NCI-H748 (cell line): ENCODE data around the gene UBQLN3.

Source experiments
- DNase-seq: peaks from one replicate; lab custom pipeline; 2025; ENCODE audit not compliant: unreplicated experiment; lab: John Stamatoyannopoulos, UW

Gene UBQLN3

DNA sequence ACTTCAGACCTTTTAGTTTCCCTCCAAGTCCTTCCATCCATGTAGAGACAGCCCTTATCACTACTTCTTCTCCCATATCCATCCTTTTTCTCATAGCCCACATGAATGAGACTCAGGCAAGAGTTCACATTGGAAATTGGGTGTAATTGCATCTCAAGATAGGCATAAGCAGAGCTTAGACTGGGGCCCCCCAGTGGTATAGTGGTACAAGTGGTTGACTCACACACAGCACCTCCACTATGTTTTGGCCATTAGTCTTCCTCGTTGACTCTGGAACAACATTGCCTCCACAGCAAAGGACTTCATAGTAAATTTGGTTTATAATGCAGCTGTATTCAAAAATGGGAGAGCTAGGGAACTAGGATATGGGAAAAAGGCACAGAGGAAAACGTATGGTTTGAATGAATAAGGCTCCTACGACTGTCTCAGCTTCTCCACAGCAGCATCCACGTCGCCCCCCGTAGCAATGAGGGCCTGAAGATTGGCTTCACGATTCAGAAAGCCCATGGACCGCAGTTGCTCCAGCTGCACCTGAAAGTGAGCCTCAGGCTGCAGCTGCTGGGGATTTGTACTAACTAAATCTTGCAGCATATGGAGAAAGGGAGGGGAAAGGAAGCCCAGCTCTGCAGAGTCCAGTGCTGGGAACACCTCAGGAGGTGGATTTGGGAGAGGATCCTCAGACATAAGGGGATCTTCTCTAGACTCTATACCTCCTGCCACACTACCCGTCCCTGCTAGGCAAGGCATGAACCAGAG is 2.4 kb downstream of the UBQLN3 start:
- no peak for DNase-seq

GRCh38 chr11:5505363-5506048 is 4.3 kb downstream of the UBQLN3 start:
- no peak for DNase-seq

DNA sequence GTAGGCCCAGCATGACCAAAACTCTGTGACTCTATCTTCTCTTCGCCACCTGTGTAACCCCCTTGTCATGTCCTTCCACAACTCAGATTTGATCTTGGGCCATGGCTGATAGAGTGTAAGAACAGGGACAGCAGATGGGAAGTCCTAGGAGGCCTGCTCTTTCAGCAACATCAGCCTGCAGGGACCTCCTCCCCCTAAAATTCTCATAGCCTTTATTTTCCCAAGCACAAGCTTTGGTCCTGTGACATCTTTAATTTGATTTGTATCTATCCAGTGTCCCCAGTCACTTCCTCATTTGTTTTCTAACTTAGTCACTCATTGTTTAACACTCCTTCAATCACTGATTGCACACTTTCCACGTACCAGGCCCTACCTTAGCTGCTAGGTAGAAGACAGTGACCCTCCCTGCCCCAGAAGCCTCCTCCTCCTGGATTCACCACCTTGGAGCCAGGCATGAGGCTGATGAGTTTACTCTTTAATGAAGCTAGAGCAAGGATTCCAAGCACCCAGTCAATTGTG is 5.3 kb downstream of the UBQLN3 start:
- DNase-seq, result no peak

GRCh38 chr11:5500393-5500801 is 9.4 kb downstream of the UBQLN3 start:
- no peak for DNase-seq

- no peak for DNase-seq
These were observed 10.1 kb downstream of the UBQLN3 start for GRCh38 chr11:5499671-5500070.

DNA sequence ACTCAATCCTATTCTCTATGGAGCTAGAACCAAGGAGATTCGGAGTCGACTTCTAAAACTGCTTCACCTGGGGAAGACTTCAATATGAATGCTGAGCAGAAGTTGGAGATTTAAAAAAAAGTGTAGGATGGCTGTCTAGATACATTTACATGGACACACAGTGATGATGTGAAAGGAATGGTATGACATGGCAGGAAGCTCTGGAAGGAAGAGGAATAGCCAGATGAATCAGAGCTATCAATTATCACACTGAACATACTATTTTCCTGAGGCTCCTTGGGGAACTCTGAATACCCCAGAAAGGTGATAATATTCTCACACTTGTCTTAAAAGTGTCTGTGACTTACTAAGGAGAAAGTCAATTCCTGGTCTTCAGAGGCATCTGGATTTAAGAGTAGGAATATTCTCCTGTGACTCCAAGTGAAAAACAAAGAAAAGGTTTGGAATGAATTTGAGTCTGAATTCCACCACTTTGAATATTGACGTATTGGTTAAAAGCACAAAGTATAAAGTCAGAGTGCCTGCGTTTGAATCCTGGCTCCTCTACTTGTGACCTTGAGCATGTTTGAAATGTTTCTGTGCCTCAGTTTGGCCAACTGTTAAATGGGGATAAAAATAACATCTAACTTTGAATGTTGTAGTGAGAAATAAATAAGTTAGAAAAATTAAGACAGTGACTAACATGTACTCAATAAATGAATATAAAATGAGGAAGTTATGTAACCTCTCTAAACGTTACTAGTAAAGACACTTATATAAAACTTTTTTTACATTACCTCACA is 20.0 kb downstream of the UBQLN3 start:
- no peak for DNase-seq

- no peak for DNase-seq
These were observed 20.9 kb downstream of the UBQLN3 start for GRCh38 chr11:5488798-5489399.

GRCh38 chr11:5488385-5488784 is 21.4 kb downstream of the UBQLN3 start, which contains the start of gene OR52D1:
Gene OR52D1, plus strand, starts transcription at chr11:5488685. Its CDS starts 22 bp downstream, at chr11:5488707.
- no peak for DNase-seq

DNA sequence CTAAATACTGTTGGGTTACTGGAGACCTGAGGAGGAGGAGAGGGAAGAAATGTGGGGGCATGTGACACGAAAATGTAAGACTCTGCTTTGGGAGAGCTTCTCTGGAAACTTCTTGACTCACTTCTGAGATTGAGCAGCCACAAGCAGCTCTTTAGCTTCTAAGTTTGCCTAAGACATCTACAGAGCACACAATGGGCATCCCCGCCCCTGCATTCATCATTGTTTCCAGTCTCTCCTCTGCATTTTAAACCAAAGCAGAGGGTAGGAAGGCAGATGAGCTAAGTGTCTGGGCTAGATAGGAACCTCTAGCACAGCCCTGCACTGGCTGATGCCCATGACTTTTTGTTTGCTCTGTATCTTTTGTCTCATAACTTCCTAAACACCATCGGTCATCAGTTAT is 23.3 kb downstream of the UBQLN3 start:
- DNase-seq, result no peak

- DNase-seq, result no peak
These were observed 23.8 kb downstream of the UBQLN3 start for GRCh38 chr11:5486003-5486402.

DNA sequence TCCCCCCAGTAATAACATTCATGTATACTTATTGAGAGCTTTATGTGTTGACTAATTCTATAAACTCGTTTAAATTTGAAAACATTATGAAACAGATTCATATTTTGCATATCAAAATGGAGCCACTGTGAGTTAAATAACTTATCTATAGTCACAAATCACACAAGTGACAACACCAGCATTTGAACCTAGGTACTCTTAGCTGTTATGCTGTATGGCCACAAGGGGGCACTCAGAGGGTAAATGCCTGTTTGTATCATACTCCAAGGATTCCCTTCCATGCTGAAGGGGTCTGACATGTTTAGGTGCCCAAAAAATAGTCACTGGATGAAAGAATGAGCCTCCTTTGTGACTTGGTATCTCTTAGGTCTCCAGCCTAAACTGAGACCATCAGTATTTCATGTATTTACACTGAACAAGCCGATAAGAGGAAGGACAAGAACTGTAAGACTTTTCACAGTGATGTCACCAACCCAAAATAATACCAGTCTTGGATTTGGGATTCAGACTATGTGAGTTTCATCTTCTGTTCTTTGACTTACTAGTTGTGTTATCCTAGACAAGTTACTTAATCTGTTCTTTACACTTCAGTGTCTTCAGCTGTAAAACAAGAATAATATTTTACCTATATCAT is 33.5 kb downstream of the UBQLN3 start:
- peak; percentile 37 for DNase-seq

DNA sequence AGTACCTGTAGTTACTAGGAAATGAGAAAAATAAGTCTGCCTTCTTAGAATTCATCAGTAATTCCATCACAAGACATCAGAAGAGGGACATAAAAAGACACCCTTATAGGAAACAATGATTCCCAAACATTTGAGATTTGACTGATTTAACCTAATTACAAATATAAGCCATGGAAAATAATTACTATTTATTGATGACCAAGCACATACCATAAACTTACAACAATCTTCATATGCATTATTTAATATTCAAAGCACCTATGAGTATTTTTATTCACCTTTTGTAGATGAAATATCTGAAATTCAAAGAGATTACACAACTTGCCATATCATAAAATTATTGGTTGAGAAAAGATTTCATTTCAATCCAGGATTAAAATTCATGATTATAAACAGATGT is 35.8 kb downstream of the UBQLN3 start:
- DNase-seq, result no peak

DNA sequence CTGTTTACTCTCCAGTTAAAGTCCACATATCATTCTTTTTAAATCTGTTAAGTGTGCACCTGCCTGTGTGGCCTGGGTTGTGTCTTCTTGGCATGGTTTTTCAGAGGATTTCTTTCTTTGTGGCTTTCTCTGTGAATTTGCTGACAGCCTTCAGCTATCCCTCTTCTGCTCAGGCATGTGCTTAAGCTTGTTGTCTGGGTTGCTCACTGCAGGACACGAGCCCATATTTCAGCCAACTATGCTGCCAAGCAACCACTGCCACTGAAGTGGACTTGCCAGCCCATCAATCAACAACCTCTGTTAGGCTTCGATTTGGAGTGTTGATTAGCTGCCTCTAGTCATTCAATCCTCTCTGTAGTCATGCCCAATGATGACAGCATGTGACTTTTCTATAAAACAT is 42.2 kb downstream of the UBQLN3 start:
- peak; percentile 3 for DNase-seq

- DNase-seq, result no peak
These were observed 48.7 kb downstream of the UBQLN3 start for GRCh38 chr11:5460983-5461621.
